B cell (primary cell): ENCODE results near the gene BAZ2B. TPM values are rescaled to one million over a fixed set of nuclear protein-coding genes. Genes with fewer than 3 reads are reported as not detected.

Source experiments
- ATAC-seq: fragments of 200-7000 bp; cut with Tn5 transposase; one replicate; pipeline ENCODE4 v1.10.0; 2021; ENCODE audit warnings: low read depth, mild to moderate bottlenecking, moderate number of reproducible peaks, moderate library complexity
- CTCF ChIA-PET: fragments of 350-600 bp; sonication (Branson Sonifier 250); formaldehyde crosslinking; loops from one replicate; lab custom pipeline; 2021; ENCODE audit warnings: antibody characterized with exemption, inconsistent platforms; lab: Charles Lee
- POLR2A ChIA-PET: fragments of 350-600 bp; sonication (Branson Sonifier 250); formaldehyde crosslinking; loops from one replicate; lab custom pipeline; 2021; ENCODE audit warnings: antibody characterized with exemption; lab: Charles Lee
- DNase-seq: peaks from one replicate; pipeline ENCODE4 v3.0.0; 2013
- H2AFZ ChIP-seq: 2 replicates; pipeline ENCODE4 v1.6.1; 2012; ENCODE audit warnings: mild to moderate bottlenecking, low read depth, low read length; ENCODE audit not compliant: insufficient read depth, poor library complexity, severe bottlenecking
- H3K27ac ChIP-seq, 2 donors: 1 replicate in 1 of 2; 2 replicates in 1 of 2; pipeline ENCODE4 v1.5.1; 2012 to 2013; ENCODE audit warnings: low read length in 2 of 2, mild to moderate bottlenecking in 2 of 2, moderate library complexity in 1 of 2
- H3K27me3 ChIP-seq, 4 experiments: fragments of 200-600 bp in 1 of 4; sonication (generic) in 1 of 4; replicated peaks in 1 of 4; 1 replicate in 2 of 4; 2 replicates in 2 of 4; pipeline versions ENCODE4 v1.6.1 to v1.7.0; 2013 to 2016; ENCODE audit warnings: low read length in 3 of 4, mild to moderate bottlenecking in 2 of 4, mixed read lengths in 1 of 4, moderate library complexity in 1 of 4; ENCODE audit not compliant: insufficient read depth in 4 of 4, control insufficient read depth in 3 of 4; ENCODE audit errors: control extremely low read depth in 1 of 4
- H3K36me3 ChIP-seq, 2 experiments: replicated peaks in 1 of 2; 1 replicate in 1 of 2; 2 replicates in 1 of 2; pipeline versions ENCODE4 v1.6.1 to v1.7.1; 2013; ENCODE audit warnings: low read length in 1 of 2; ENCODE audit not compliant: insufficient read depth in 2 of 2, control insufficient read depth in 1 of 2; ENCODE audit errors: control extremely low read depth in 1 of 2, extremely low read depth in 1 of 2
- H3K4me1 ChIP-seq, 2 donors: fragments of 200-600 bp in 1 of 2; sonication (generic) in 1 of 2; 1 replicate in 1 of 2; 2 replicates in 1 of 2; pipeline versions ENCODE4 v1.5.1 to v1.6.1; 2013 to 2017; ENCODE audit warnings: low read length in 2 of 2; ENCODE audit not compliant: control insufficient read depth in 2 of 2, insufficient read depth in 2 of 2
- H3K4me2 ChIP-seq: replicated peaks from 2 replicates; pipeline ENCODE3; 2012; ENCODE audit warnings: mild to moderate bottlenecking, low read depth, low read length; ENCODE audit not compliant: poor library complexity, severe bottlenecking
- H3K4me3 ChIP-seq, 5 experiments: fragments of 200-600 bp in 1 of 5; sonication (generic) in 1 of 5; 1 replicate in 3 of 5; 2 replicates in 2 of 5; pipeline versions ENCODE4 v1.5.1 to v1.7.0; 2011 to 2016; ENCODE audit warnings: low read length in 4 of 5, mild to moderate bottlenecking in 4 of 5, low read depth in 2 of 5, control low read depth in 1 of 5, moderate library complexity in 1 of 5; ENCODE audit not compliant: insufficient read depth in 1 of 5; ENCODE audit errors: control extremely low read depth in 1 of 5, extremely low read depth in 1 of 5
- H3K79me2 ChIP-seq: fragments of 200-600 bp; sonication (generic); one replicate; pipeline ENCODE4 v1.6.0; 2016; ENCODE audit warnings: low read length; ENCODE audit not compliant: control insufficient read depth, insufficient read depth
- H3K9ac ChIP-seq: fragments of 200-600 bp; sonication (generic); 2 replicates; pipeline ENCODE4 v1.6.1; 2017; ENCODE audit warnings: mild to moderate bottlenecking, low read length, moderate library complexity
- H3K9me3 ChIP-seq, 3 donors: one replicate each; pipeline versions ENCODE4 v1.6.1 to v1.7.1; 2013; ENCODE audit warnings: low read length in 2 of 3; ENCODE audit not compliant: control insufficient read depth in 2 of 3, insufficient read depth in 1 of 3; ENCODE audit errors: control extremely low read depth in 1 of 3
- H4K20me1 ChIP-seq: 2 replicates; pipeline ENCODE4 v1.6.0; 2012; ENCODE audit warnings: mild to moderate bottlenecking, low read length; ENCODE audit not compliant: insufficient read depth, control insufficient read depth, poor library complexity, severe bottlenecking
- H3K27ac Mint-ChIP-seq: one replicate; pipeline ENCODE4 v1.8.0; 2021; ENCODE audit warnings: mixed read lengths
- H3K27me3 Mint-ChIP-seq: one replicate; pipeline ENCODE4 v1.8.0; 2021; ENCODE audit warnings: mixed read lengths
- H3K4me1 Mint-ChIP-seq: one replicate; pipeline ENCODE4 v1.8.0; 2021; ENCODE audit warnings: mixed read lengths
- H3K4me3 Mint-ChIP-seq: one replicate; pipeline ENCODE4 v1.8.0; 2021; ENCODE audit warnings: mixed read lengths
- H3K9me3 Mint-ChIP-seq: one replicate; pipeline ENCODE4 v1.8.0; 2022; ENCODE audit warnings: mixed read lengths; ENCODE audit not compliant: insufficient read depth
- EZH2 ChIP-seq: IDR thresholded peaks from 2 replicates; pipeline ENCODE4 v1.6.1; 2012; ENCODE audit warnings: borderline replicate concordance, low read depth, mild to moderate bottlenecking, moderate library complexity, low read length; ENCODE audit not compliant: insufficient read depth, poor library complexity, severe bottlenecking
- WGBS: methylation state at CpG from one replicate; pipeline ENCODE4 v1.1.5; 2013; ENCODE audit warnings: missing lambda C conversion rate; ENCODE audit not compliant: insufficient coverage; 5-methylcytosine and 5-hydroxymethylcytosine counted together
- intact Hi-C: fragments of 100-400 bp; cut with micrococcal nuclease; formaldehyde crosslinking; loops from one replicate; pipeline ENCODE4 v1.10.0; 2022
- polyA plus RNA-seq: library from polyadenylated mRNA; depleted of rRNA; stranded (reverse); fragments of >200 nt; gene quantifications from 2 replicates; pipeline ENCODE4 v1.2.3, GENCODE V29; 2012
- total RNA-seq, 2 donors: library from RNA; stranded (reverse); fragments of 120-200 nt in 1 of 2; gene quantifications; 1 replicate in 1 of 2; 2 replicates in 1 of 2; pipeline versions ENCODE4 v1.2.3 to v1.2.4, GENCODE V29; 2013 to 2022
- TF ChIP-seq, protein P1 (sequence below): fragments of 200-600 bp; IDR thresholded peaks from one replicate; pipeline ENCODE4 v1.8.0; 2022; ENCODE audit warnings: antibody characterized with exemption, mild to moderate bottlenecking

The BAZ2B gene
- total and polyA plus RNA-seq, 2 donors (not counting 1 experiment from before 2014, with no cell fraction given) = 8.6 to 42.3 TPM

DNA sequence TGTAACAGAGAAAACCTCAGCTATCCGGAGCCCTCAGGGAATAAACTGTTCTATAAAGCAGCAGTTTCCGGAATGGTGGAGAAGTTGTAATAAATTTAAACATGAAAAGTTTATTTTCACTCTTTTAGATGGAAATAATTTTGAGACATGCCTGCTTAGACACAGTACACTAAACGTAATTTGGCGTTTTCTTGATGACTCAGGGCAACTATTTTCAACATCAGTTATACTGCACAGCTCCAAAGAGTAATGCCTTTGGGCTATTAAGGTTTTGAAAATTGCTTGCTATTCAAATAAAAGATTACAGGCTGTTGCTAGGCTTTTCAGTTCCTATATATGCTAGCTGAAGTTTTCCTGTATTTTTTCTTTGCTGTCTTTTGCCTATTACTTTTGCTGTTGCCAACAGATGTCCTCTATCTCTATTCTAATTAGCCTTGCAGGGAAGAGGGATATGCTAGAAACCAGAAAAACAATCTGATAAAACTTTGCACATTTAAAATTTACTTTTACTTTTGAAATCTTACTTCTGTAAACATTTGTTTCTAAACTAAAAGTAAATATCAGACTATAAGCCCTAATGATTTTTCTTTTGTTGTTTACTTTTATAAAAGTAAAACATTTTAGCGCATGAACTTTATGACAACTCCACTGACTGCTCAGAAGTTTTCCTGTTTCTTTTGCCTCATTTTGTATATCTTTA, 216.5 kb downstream of the BAZ2B start:
- Histone ChIP-seq H2AFZ (no peak overlapping the region), H3K9me3 (no peaks in the 10 kb centered on the region), H3K79me2 (no peaks in the 10 kb centered on the region), H3K9ac (no peak overlapping the region), H3K4me2 (no peak overlapping the region), H3K27ac (no peak overlapping the region), H3K4me1 (no peaks in the 10 kb centered on the region), H3K4me3 (no peak overlapping the region), H4K20me1 (no peaks in the 10 kb centered on the region), H3K27me3 (no peaks in the 10 kb centered on the region), H3K36me3 (peaks cover 4 to 7% of the 10 kb centered on the region in 2 experiments)
- H3K27ac Mint-ChIP-seq = no peak overlapping the region
- POLR2A ChIA-PET = no interaction called here
- no peak overlapping the region for H3K4me3 Mint-ChIP-seq
- intact Hi-C loops = no loop called here
- 100% methylated on average over 1 of the region's 5 CpGs for WGBS
- TF ChIP-seq, protein P1, sequence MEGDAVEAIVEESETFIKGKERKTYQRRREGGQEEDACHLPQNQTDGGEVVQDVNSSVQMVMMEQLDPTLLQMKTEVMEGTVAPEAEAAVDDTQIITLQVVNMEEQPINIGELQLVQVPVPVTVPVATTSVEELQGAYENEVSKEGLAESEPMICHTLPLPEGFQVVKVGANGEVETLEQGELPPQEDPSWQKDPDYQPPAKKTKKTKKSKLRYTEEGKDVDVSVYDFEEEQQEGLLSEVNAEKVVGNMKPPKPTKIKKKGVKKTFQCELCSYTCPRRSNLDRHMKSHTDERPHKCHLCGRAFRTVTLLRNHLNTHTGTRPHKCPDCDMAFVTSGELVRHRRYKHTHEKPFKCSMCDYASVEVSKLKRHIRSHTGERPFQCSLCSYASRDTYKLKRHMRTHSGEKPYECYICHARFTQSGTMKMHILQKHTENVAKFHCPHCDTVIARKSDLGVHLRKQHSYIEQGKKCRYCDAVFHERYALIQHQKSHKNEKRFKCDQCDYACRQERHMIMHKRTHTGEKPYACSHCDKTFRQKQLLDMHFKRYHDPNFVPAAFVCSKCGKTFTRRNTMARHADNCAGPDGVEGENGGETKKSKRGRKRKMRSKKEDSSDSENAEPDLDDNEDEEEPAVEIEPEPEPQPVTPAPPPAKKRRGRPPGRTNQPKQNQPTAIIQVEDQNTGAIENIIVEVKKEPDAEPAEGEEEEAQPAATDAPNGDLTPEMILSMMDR = no peak
- no peak for TF ChIP-seq EZH2
- CTCF ChIA-PET = no interaction called here
- DNase-seq = no peak
- ATAC-seq = no peak
- H3K9me3 Mint-ChIP-seq = no peaks in the 10 kb centered on the region
- H3K27me3 Mint-ChIP-seq = no peaks in the 10 kb centered on the region
- H3K4me1 Mint-ChIP-seq = no peaks in the 10 kb centered on the region

DNA sequence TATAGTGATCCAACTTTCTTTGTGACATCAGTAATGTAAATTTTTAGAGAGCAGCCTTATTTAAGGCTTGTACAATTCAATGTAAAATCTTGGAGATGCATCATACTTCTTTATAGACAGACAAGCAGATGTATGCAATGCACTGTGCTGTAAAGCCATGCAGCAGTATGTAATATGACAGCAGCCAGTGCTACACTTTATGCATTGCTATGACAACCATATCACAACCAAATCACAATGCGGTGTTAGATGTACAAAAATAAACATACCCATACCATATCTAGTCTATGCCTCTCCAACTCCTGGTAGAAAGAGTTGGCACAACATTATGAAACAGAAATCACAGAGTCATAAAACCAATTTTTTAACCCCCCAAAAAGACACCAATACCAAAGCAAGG, 219.5 kb downstream of the BAZ2B start:
- no peaks in the 10 kb centered on the region for H4K20me1 ChIP-seq
- no peaks in the 10 kb centered on the region for H3K4me1 ChIP-seq
- H3K27ac Mint-ChIP-seq = no peak overlapping the region
- H2AFZ ChIP-seq = no peak overlapping the region
- no peaks in the 10 kb centered on the region for H3K9me3 Mint-ChIP-seq
- H3K36me3 ChIP-seq = peaks cover 0 to 7% of the 10 kb centered on the region in 2 experiments
- POLR2A ChIA-PET = no interaction called here
- no peaks in the 10 kb centered on the region for H3K79me2 ChIP-seq
- no peaks in the 10 kb centered on the region for H3K4me1 Mint-ChIP-seq
- no peak overlapping the region for H3K27ac ChIP-seq
- H3K4me3 ChIP-seq = no peak overlapping the region
- no peak overlapping the region for H3K4me3 Mint-ChIP-seq
- no CpG with 5 or more reads among the region's 1 CpG for WGBS
- H3K27me3 ChIP-seq = no peaks in the 10 kb centered on the region
- no peak overlapping the region for H3K9ac ChIP-seq
- ATAC-seq (no peak), DNase-seq (no peak)
- H3K4me2 ChIP-seq = no peak overlapping the region
- no peak for TF ChIP-seq EZH2
- TF ChIP-seq, protein P1 = no peak
- intact Hi-C loops = no loop called here
- CTCF ChIA-PET = no interaction called here
- no peaks in the 10 kb centered on the region for H3K27me3 Mint-ChIP-seq
- H3K9me3 ChIP-seq = no peaks in the 10 kb centered on the region
